Naive thymus-derived CD8-positive, alpha-beta T cell (primary cell): ENCODE results near the gene ACCSL. TPM values are rescaled to one million over a fixed set of nuclear protein-coding genes. Genes with fewer than 3 reads are reported as not detected.

ENCODE experiments used
- ATAC-seq, 2 donors: fragments of 150-1000 bp; cut with Tn5 transposase in 1 of 2; sonication (Bioruptor Pico), chemical (Tn5 transposase) in 1 of 2; 1 replicate in 1 of 2; 2 replicates in 1 of 2; pipeline ENCODE4 v1.10.0; 2021; ENCODE audit warnings: mild to moderate bottlenecking in 2 of 2, moderate library complexity in 2 of 2
- POLR2A ChIA-PET: fragments of 350-600 bp; sonication (Branson Sonifier 250); formaldehyde crosslinking; loops from one replicate; lab custom pipeline; 2021; ENCODE audit warnings: antibody characterized with exemption; lab: Charles Lee
- DNase-seq, 10 donors: peaks; one replicate each; pipeline versions ENCODE4 v3.0.0 to v3.0.0-alpha.2; 2020 to 2022
- H3K27ac Mint-ChIP-seq, 10 donors: one replicate each; pipeline ENCODE4 v1.8.0; 2020 to 2022; ENCODE audit warnings: mild to moderate bottlenecking in 10 of 10, mixed read lengths in 10 of 10, moderate library complexity in 4 of 10, inconsistent platforms in 1 of 10
- H3K27me3 Mint-ChIP-seq, 5 donors: one replicate each; pipeline ENCODE4 v1.8.0; 2021 to 2022; ENCODE audit warnings: mixed read lengths in 5 of 5
- H3K36me3 Mint-ChIP-seq, 3 donors: one replicate each; pipeline ENCODE4 v1.8.0; 2020 to 2022; ENCODE audit warnings: mixed read lengths in 3 of 3, mild to moderate bottlenecking in 2 of 3, inconsistent platforms in 1 of 3
- H3K4me1 Mint-ChIP-seq, 4 donors: one replicate each; pipeline ENCODE4 v1.8.0; 2021 to 2022; ENCODE audit warnings: mixed read lengths in 4 of 4
- H3K4me3 Mint-ChIP-seq, 10 donors: one replicate each; pipeline ENCODE4 v1.8.0; 2020 to 2022; ENCODE audit warnings: mild to moderate bottlenecking in 10 of 10, mixed read lengths in 10 of 10, moderate library complexity in 6 of 10, inconsistent platforms in 1 of 10
- H3K9me3 Mint-ChIP-seq, 9 donors: one replicate each; pipeline ENCODE4 v1.8.0; 2020 to 2022; ENCODE audit warnings: mixed read lengths in 9 of 9, mild to moderate bottlenecking in 3 of 9, inconsistent platforms in 1 of 9, moderate library complexity in 1 of 9
- polyA plus RNA-seq, 3 donors: library from polyadenylated mRNA; unstranded; fragments of 300-500 nt; fragmentation: Illumina TruSeq; gene quantifications; one replicate each; pipeline ENCODE4 v1.2.3, GENCODE V29; 2021
- total RNA-seq, 8 experiments: library from RNA in 2 of 8; stranded (reverse) in 2 of 8; gene quantifications; one replicate each; pipeline ENCODE4 v1.2.3 and lab custom pipeline; 2021 to 2026

The ACCSL gene
- total RNA-seq (not detected), polyA plus RNA-seq (not detected), total RNA-seq (lab: John Stamatoyannopoulos, UW) (0 to 0.09 (median 0) reads per million in 6 experiments)

DNA sequence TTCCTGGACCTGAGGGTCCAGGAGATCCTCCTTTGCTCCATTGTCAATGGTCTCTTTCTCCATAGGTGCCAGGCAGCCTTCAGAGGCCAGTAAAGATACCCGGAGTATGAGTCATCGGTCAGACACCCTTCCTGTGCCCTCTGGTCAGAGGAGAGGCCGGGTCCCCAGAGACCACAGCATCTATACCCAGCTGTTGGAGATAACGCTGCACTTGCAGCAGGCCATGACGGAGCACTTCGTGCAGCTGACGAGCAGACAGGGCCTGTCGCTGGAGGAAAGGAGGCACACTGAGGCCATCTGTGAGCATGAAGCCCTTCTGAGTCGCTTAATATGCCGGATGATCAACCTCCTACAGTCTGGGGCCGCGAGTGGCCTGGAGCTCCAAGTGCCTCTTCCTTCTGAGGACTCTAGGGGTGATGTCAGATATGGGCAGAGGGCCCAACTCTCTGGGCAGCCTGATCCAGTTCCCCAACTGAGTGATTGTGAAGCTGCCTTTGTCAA lies at the start of gene ACCSL:
Gene ACCSL, plus strand, starts transcription at position 51 of the 501 bp plus-strand sequence. Its CDS starts 56 bp downstream, at position 107.
- H3K4me3 Mint-ChIP-seq: no peak within 1 kb of the TSS
- H3K4me1 Mint-ChIP-seq: no peaks in the 10 kb centered on the region
- H3K27me3 Mint-ChIP-seq: peaks cover 0 to 7% (median 2%) of the 10 kb centered on the region in 5 donors
- ATAC-seq (no peak), DNase-seq (no peak)
- POLR2A ChIA-PET: no interaction called here
- no peaks in the 10 kb centered on the region for H3K36me3 Mint-ChIP-seq
- no peak within 1 kb of the TSS for H3K27ac Mint-ChIP-seq
- peaks cover 0 to 2% (median 0%) of the 10 kb centered on the region in 9 donors for H3K9me3 Mint-ChIP-seq

- Mint-ChIP-seq H3K4me3 (no peak overlapping the region), H3K4me1 (no peaks in the 10 kb centered on the region), H3K36me3 (no peaks in the 10 kb centered on the region), H3K27ac (no peak overlapping the region), H3K27me3 (peaks cover 6 to 16% (median 9%) of the 10 kb centered on the region in 5 donors), H3K9me3 (peaks cover 0 to 4% (median 0%) of the 10 kb centered on the region in 9 donors)
- POLR2A ChIA-PET: no interaction called here
- ATAC-seq: no peak
- DNase-seq: no peak
Observed at GRCh38 chr11:43998308-43998707, 49.5 kb upstream of the ACCSL start.

DNA sequence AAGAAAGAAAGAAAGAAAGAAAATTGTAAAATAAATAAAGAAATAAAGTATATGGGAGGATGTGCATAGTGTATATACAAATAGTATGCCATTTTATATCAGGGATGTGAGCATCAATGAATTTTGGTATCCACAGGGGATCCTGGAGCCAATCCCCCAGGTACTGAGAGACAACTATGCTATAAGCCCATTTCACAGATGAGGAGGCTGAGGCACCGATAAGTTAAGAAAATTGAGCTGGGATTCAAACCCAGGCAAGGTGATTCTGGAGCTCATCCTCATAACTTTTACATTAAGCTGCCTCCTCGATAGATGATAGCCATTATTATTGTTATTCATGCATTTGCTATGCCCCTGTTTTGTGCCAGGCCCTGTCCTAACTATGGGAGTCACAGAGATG lies 47.0 kb upstream of the ACCSL start:
- H3K27me3 Mint-ChIP-seq: peaks cover 5 to 17% (median 9%) of the 10 kb centered on the region in 5 donors
- no peaks in the 10 kb centered on the region for H3K36me3 Mint-ChIP-seq
- no peaks in the 10 kb centered on the region for H3K4me1 Mint-ChIP-seq
- H3K27ac Mint-ChIP-seq: no peak overlapping the region
- ATAC-seq (no peak), DNase-seq (no peak)
- peaks cover 0 to 4% (median 0%) of the 10 kb centered on the region in 9 donors for H3K9me3 Mint-ChIP-seq
- POLR2A ChIA-PET: no interaction called here
- no peak overlapping the region for H3K4me3 Mint-ChIP-seq

DNA sequence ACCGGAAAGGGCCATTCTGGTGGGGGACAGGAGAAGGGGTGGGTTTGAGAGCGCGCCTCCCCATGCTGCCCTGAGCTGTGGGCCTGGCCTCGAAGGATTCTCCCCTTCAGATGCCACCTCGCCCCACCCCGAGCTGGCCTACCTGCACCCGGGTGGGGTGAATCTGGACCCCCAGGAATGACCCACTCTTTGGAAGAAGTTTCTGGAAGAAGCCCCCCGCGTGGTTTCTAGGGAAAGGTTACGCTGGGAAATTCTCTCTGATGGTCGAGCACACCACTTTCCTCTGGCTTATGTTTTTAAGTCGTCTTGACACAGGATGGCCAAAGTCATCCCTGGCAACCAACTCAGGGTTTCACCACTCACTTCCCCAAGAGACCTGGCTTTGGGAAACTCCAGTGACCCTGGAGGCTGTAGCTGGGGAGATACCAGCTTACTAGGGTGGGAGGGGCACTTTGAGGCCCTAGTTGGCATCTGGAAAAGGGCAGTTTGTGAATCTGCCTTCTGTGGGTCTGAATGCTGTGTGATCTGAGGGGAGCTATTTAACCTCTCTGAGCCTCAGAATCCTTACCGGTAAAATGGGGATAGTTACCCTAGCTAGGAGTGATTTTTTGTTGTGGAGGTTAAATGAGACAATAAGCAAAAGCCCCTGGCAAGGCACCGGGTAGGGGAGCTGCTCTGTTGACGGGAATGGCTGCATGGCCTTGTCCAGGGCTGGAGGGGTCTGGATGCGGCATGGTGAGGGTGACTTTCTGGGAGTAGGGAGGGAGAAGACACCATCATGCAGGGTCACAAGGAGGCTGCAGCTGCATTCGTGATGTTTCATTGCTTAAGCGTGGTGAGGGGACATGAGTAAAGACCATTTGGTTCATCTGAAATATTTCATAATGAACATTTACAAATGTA lies 45.3 kb upstream of the ACCSL start:
- H3K9me3 Mint-ChIP-seq: no peaks in the 10 kb centered on the region

DNA sequence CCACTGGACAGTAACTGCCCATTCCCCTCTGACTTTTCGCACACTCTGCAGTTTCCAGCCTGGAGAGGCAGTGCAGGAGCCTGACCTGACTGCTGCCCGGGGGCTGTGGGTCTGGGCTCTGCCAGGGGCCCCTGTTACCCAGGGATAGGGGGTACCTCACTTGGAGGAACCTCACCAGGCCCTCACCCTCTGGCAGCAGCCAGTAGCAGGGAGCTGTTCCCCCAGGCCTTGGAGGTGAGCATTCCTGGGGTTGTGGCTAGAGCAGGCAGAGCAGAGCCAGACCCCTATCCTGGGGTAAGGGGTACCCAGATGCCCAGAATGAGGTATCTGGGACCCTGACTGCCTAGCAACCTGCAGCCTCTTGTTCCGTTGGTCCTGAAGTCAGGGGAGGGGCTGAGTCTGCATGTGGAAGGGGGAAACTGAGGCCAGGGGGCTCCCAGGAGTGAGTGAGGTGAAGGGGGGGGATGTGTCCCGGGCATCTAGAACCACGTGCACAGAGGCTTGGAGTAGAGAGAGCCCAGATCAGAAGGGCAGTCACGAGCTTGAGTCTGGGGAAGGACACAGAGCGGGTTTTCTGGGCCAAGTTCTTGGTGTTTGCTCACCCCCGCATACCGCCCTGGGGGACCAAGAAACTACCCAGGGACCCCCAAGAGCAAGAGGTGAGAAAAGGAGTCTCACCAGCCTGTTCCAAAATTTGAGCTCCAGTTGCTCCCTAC lies 43.9 kb upstream of the ACCSL start:
- no peak for ATAC-seq
- Mint-ChIP-seq H3K4me3 (no peak overlapping the region), H3K4me1 (no peaks in the 10 kb centered on the region), H3K36me3 (no peaks in the 10 kb centered on the region), H3K9me3 (no peaks in the 10 kb centered on the region), H3K27me3 (peaks cover 0 to 13% (median 7%) of the 10 kb centered on the region in 5 donors), H3K27ac (no peak overlapping the region)
- POLR2A ChIA-PET: no interaction called here
- no peak for DNase-seq

More for the DNA sequence above, 45.3 kb upstream of the ACCSL start:
- Mint-ChIP-seq H3K27me3 (peaks cover 3 to 16% (median 7%) of the 10 kb centered on the region in 5 donors), H3K4me3 (no peak overlapping the region), H3K36me3 (no peaks in the 10 kb centered on the region), H3K4me1 (no peaks in the 10 kb centered on the region), H3K27ac (no peak overlapping the region)
- POLR2A ChIA-PET: no interaction called here
- DNase-seq (peak in 1 of 10 donors; percentile 3), ATAC-seq (no peak)

GRCh38 chr11:44004452-44005062 lies 43.2 kb upstream of the ACCSL start:
- POLR2A ChIA-PET: no interaction called here
- Mint-ChIP-seq H3K4me1 (no peaks in the 10 kb centered on the region), H3K9me3 (no peaks in the 10 kb centered on the region), H3K27ac (no peak overlapping the region), H3K27me3 (peaks cover 0 to 10% (median 5%) of the 10 kb centered on the region in 5 donors), H3K4me3 (no peak overlapping the region), H3K36me3 (no peaks in the 10 kb centered on the region)
- ATAC-seq (no peak), DNase-seq (peak in 1 of 10 donors; percentile 7)

- Mint-ChIP-seq H3K27me3 (peaks cover 0 to 9% (median 5%) of the 10 kb centered on the region in 5 donors), H3K4me1 (no peaks in the 10 kb centered on the region), H3K27ac (no peak overlapping the region), H3K36me3 (no peaks in the 10 kb centered on the region), H3K4me3 (no peak overlapping the region), H3K9me3 (no peaks in the 10 kb centered on the region)
- DNase-seq (peak in 1 of 10 donors; percentile 1), ATAC-seq (no peak)
- POLR2A ChIA-PET: no interaction called here
Observed at GRCh38 chr11:44005063-44005701, 42.6 kb upstream of the ACCSL start.

DNA sequence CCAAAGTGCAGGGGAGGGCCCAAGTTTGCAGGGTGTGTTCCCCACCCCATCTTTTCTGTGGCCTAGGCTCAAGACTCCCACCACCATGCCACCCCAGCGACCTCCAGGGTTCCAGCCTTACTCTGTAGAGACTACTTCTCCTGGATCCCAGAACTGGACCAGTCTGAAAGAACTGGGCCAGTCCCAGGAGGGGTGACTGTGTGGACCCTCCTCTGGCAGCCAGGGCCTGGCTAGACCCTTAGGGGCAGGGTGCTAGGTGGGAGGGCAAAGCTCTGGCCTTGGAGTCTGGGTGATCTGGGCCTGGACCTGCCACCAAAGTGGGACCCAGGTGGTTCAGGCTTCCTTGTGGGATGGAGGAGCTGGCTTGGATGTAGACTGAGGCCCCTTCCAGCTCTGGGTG lies 41.8 kb upstream of the ACCSL start:
- H3K27ac Mint-ChIP-seq: peak overlapping the region in 1 of 10 donors; percentile 17
- no peak overlapping the region for H3K4me3 Mint-ChIP-seq
- no peak for ATAC-seq
- no peaks in the 10 kb centered on the region for H3K36me3 Mint-ChIP-seq
- POLR2A ChIA-PET: no interaction called here
- peak in 1 of 10 donors; percentile 15 for DNase-seq
- no peaks in the 10 kb centered on the region for H3K9me3 Mint-ChIP-seq
- peaks cover 0 to 9% (median 6%) of the 10 kb centered on the region in 5 donors for H3K27me3 Mint-ChIP-seq
- H3K4me1 Mint-ChIP-seq: no peaks in the 10 kb centered on the region

DNA sequence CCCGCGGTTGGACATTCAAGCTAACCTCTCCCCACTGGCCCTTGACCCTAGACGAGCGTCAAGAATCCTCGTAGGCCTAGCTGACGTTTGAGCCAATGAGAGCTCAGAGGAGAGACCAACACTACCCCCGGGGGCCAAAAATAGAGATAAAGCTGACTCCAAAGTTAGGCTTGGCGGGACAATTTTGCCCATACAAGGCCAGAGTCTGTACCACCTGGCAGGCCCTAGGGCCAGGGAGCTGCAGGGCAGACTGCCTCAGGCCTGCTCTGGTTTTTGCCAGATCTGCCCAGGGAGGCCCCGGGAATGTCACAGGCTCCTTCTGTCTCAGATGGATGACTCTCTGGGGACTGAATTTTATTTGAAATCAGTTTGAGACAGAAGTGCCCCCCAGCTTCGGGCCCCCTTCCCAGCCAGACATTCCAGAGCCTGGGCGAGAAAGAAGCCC lies 40.8 kb upstream of the ACCSL start:
- ATAC-seq (no peak), DNase-seq (peak in 1 of 10 donors; percentile 3)
- Mint-ChIP-seq H3K4me3 (no peak overlapping the region), H3K9me3 (no peaks in the 10 kb centered on the region), H3K27ac (no peak overlapping the region), H3K4me1 (no peaks in the 10 kb centered on the region), H3K36me3 (no peaks in the 10 kb centered on the region), H3K27me3 (peaks cover 0 to 9% (median 5%) of the 10 kb centered on the region in 5 donors)
- POLR2A ChIA-PET: no interaction called here

DNA sequence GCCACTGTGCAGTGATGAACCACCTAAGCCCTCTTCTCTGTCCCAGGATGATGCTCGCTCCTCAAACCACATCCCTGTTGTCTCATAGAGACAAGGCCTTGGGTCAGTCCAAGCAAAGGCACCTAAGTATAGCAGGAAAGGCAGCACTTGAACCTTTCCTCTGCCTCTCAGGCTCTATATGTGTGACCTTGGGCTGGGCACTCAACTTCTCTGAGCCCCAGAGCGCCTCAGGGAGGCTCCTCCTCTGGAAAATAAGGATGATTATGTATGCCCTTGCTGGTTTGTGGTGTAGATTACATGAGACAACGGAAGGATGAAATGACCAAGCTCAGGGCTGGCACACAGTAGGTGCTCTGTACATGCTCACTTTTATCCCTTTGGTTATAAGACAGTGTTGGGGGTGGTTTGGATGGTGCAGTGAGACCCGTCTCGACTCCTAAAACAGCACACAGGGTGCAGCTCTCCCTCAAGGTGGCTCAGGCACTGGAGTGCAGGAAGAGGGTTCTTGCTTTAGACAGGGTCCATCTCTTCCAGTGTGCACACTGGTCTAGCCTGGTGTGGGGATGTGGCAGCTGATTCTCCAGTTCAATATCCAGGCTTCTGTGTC lies 40.2 kb upstream of the ACCSL start:
- Mint-ChIP-seq H3K9me3 (no peaks in the 10 kb centered on the region), H3K36me3 (no peaks in the 10 kb centered on the region), H3K27me3 (peaks cover 0 to 7% (median 5%) of the 10 kb centered on the region in 5 donors), H3K27ac (no peak overlapping the region), H3K4me1 (no peaks in the 10 kb centered on the region), H3K4me3 (no peak overlapping the region)
- DNase-seq (no peak), ATAC-seq (no peak)
- POLR2A ChIA-PET: no interaction called here

DNA sequence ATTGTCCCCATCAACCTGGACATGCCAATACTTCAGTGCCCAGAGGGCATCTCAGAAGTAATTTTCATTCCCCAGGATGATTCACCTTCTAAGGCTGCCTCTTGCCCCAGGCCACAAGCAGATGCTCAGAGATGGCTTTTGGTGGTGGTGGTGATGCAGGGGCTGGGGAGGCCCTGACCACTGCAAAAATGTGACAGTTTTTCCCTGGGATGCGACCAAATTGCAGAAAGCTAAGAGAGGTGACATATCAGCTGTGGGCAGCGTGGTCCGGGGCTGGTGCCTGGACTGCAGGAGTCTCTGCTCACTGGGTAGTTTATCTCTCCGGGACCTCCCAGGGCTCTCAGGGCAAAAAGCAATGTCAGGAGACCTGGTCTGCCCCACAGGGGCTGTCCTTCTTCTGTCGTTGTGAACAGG lies 39.7 kb upstream of the ACCSL start:
- DNase-seq (peak in 1 of 10 donors; percentile 7), ATAC-seq (no peak)
- Mint-ChIP-seq H3K36me3 (no peaks in the 10 kb centered on the region), H3K27me3 (peaks cover 0 to 7% (median 4%) of the 10 kb centered on the region in 5 donors), H3K4me3 (no peak overlapping the region), H3K27ac (no peak overlapping the region), H3K4me1 (no peaks in the 10 kb centered on the region), H3K9me3 (no peaks in the 10 kb centered on the region)
- POLR2A ChIA-PET: no interaction called here

GRCh38 chr11:44008698-44009097 lies 39.1 kb upstream of the ACCSL start:
- Mint-ChIP-seq H3K36me3 (no peaks in the 10 kb centered on the region), H3K4me1 (no peaks in the 10 kb centered on the region), H3K4me3 (no peak overlapping the region), H3K9me3 (no peaks in the 10 kb centered on the region), H3K27me3 (peaks cover 0 to 7% (median 3%) of the 10 kb centered on the region in 5 donors), H3K27ac (no peak overlapping the region)
- ATAC-seq: no peak
- DNase-seq: no peak
- POLR2A ChIA-PET: no interaction called here
